Activated CD8-positive, alpha-beta T cell treated with anti-CD3 and anti-CD28 coated beads for 36 hours (primary cell): ENCODE results near the gene VPS26B. TPM values are rescaled to one million over a fixed set of nuclear protein-coding genes. Genes with fewer than 3 reads are reported as not detected.

Source experiments
- ATAC-seq: fragments of 200-7000 bp; cut with Tn5 transposase; one replicate; pipeline ENCODE4 v1.10.0; 2021; ENCODE audit warnings: mild to moderate bottlenecking, moderate library complexity
- CTCF ChIA-PET: fragments of 350-600 bp; sonication (Branson Sonifier 250); formaldehyde crosslinking; loops from one replicate; lab custom pipeline; 2021; ENCODE audit warnings: antibody characterized with exemption; lab: Charles Lee
- POLR2A ChIA-PET: fragments of 350-600 bp; sonication (Branson Sonifier 250); formaldehyde crosslinking; loops from one replicate; lab custom pipeline; 2021; ENCODE audit warnings: antibody characterized with exemption; lab: Charles Lee
- DNase-seq: peaks from one replicate; pipeline ENCODE4 v3.0.0-alpha.2; 2020
- H3K27ac Mint-ChIP-seq: one replicate; pipeline ENCODE4 v1.8.0; 2021; ENCODE audit warnings: mild to moderate bottlenecking, mixed read lengths
- H3K27me3 Mint-ChIP-seq: one replicate; pipeline ENCODE4 v1.8.0; 2021; ENCODE audit warnings: mixed read lengths
- H3K36me3 Mint-ChIP-seq: one replicate; pipeline ENCODE4 v1.8.0; 2021; ENCODE audit warnings: low read depth, mixed read lengths
- H3K4me1 Mint-ChIP-seq: one replicate; pipeline ENCODE4 v1.8.0; 2021; ENCODE audit warnings: low read depth, mixed read lengths
- H3K4me3 Mint-ChIP-seq: one replicate; pipeline ENCODE4 v1.8.0; 2021; ENCODE audit warnings: mild to moderate bottlenecking, moderate library complexity, mixed read lengths
- H3K9me3 Mint-ChIP-seq: one replicate; pipeline ENCODE4 v1.8.0; 2021; ENCODE audit warnings: mixed read lengths
- intact Hi-C: fragments of 100-400 bp; cut with micrococcal nuclease; formaldehyde crosslinking; loops from one replicate; pipeline ENCODE4 v1.10.0; 2022
- total RNA-seq, 2 experiments: library from RNA; stranded (reverse); gene quantifications; one replicate each; pipeline ENCODE4 v1.2.3, GENCODE V29; 2021
- TF ChIP-seq, protein P1 (sequence below): fragments of 200-600 bp; IDR thresholded peaks from one replicate; pipeline ENCODE4 v1.8.0; 2022; ENCODE audit warnings: antibody characterized with exemption, mild to moderate bottlenecking

The VPS26B gene
- total RNA-seq, 2 experiments from 2014 or later = 35.6 TPM

- CTCF ChIA-PET = interaction anchor here (0.7 to 3.6 kb wide), 9 partner anchors 9 to 297 kb away, joined by 3 to 18 read pairs (median 5); partner anchors contain the start of genes ACAD8, GLB1L3 and THYN1
- H3K27ac Mint-ChIP-seq = peak overlapping the region; percentile 89
- intact Hi-C loops = loop anchor here (10.0 kb wide), 1 partner anchor 280 kb away; no protein-coding TSS in a partner anchor
- peaks cover 26% of the 10 kb centered on the region for H3K36me3 Mint-ChIP-seq
- no peaks in the 10 kb centered on the region for H3K27me3 Mint-ChIP-seq
- DNase-seq = peak; percentile 86
- ATAC-seq = peak; percentile 43
- H3K4me3 Mint-ChIP-seq = peak overlapping the region; percentile 95
- H3K4me1 Mint-ChIP-seq = peaks cover 65% of the 10 kb centered on the region
- POLR2A ChIA-PET = interaction anchor here (0.6 to 5.3 kb wide), 19 partner anchors 10 to 269 kb away, joined by 3 to 28 read pairs (median 4); partner anchors contain the start of genes ACAD8, GLB1L3 and THYN1
- H3K9me3 Mint-ChIP-seq = no peaks in the 10 kb centered on the region
- TF ChIP-seq, protein P1, sequence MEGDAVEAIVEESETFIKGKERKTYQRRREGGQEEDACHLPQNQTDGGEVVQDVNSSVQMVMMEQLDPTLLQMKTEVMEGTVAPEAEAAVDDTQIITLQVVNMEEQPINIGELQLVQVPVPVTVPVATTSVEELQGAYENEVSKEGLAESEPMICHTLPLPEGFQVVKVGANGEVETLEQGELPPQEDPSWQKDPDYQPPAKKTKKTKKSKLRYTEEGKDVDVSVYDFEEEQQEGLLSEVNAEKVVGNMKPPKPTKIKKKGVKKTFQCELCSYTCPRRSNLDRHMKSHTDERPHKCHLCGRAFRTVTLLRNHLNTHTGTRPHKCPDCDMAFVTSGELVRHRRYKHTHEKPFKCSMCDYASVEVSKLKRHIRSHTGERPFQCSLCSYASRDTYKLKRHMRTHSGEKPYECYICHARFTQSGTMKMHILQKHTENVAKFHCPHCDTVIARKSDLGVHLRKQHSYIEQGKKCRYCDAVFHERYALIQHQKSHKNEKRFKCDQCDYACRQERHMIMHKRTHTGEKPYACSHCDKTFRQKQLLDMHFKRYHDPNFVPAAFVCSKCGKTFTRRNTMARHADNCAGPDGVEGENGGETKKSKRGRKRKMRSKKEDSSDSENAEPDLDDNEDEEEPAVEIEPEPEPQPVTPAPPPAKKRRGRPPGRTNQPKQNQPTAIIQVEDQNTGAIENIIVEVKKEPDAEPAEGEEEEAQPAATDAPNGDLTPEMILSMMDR = no peak
Observed at GRCh38 chr11:134224710-134225664, 516 bp downstream of the VPS26B start.

DNA sequence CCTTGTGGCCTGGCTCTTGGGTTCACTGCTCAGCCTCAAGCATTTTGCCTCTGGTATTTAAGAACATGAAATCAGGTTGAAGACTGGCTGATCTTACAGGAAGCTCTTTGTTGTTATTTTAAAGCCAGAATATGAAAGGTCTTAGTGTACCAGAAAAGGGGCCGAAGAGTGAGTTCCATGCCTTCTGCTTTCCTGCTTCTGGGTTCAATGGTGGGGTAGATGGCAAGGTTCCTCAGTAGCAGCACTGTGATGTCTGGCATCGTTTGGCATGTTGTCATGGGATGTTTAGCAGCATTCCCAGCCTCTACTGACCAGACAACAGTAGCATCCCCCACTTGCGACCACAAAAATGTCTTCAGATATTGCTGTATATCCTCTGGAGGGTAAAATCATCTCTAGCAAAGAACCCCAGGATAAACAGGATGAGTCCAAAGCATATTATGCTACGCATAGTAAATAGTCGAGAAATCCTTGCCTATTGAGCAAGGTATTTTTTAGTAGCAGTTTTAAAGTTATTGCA, 2.4 kb downstream of the VPS26B start:
- peaks cover 65% of the 10 kb centered on the region for H3K4me1 Mint-ChIP-seq
- no peak overlapping the region for H3K27ac Mint-ChIP-seq
- ChIA-PET POLR2A (interaction anchor here (2.5 to 5.3 kb wide), 2 partner anchors 12 to 50 kb away, joined by 13 to 28 read pairs; partner anchors contain the start of gene GLB1L3), CTCF (interaction anchor here (1.2 to 3.6 kb wide), 3 partner anchors 7 to 19 kb away, joined by 4 to 18 read pairs (median 11); no protein-coding TSS in a partner anchor)
- no peaks in the 10 kb centered on the region for H3K9me3 Mint-ChIP-seq
- ATAC-seq (no peak), DNase-seq (no peak)
- intact Hi-C loops = loop anchor here (10.0 kb wide), 1 partner anchor 282 kb away; no protein-coding TSS in a partner anchor
- TF ChIP-seq, protein P1 = no peak
- no peaks in the 10 kb centered on the region for H3K27me3 Mint-ChIP-seq
- peaks cover 17% of the 10 kb centered on the region for H3K36me3 Mint-ChIP-seq
- H3K4me3 Mint-ChIP-seq = peak overlapping the region; percentile 95

- H3K27me3 Mint-ChIP-seq = no peaks in the 10 kb centered on the region
- peaks cover 65% of the 10 kb centered on the region for H3K4me1 Mint-ChIP-seq
- TF ChIP-seq, protein P1 = no peak
- no peak overlapping the region for H3K4me3 Mint-ChIP-seq
- intact Hi-C loops = loop anchor here (10.0 kb wide), 1 partner anchor 284 kb away; no protein-coding TSS in a partner anchor
- H3K9me3 Mint-ChIP-seq = no peaks in the 10 kb centered on the region
- ATAC-seq (peak; percentile 13), DNase-seq (peak; percentile 77)
- ChIA-PET POLR2A (interaction anchor here (0.7 to 1.5 kb wide), 4 partner anchors 20 to 50 kb away, joined by 3 to 4 read pairs (median 3); partner anchors contain the start of gene GLB1L3), CTCF (interaction anchor here (0.8 to 1.8 kb wide), 4 partner anchors 16 to 33 kb away, joined by 3 to 8 read pairs (median 4); no protein-coding TSS in a partner anchor)
- H3K36me3 Mint-ChIP-seq = peaks cover 3% of the 10 kb centered on the region
- no peak overlapping the region for H3K27ac Mint-ChIP-seq
Observed at GRCh38 chr11:134228625-134229024, 4.2 kb downstream of the VPS26B start.

DNA sequence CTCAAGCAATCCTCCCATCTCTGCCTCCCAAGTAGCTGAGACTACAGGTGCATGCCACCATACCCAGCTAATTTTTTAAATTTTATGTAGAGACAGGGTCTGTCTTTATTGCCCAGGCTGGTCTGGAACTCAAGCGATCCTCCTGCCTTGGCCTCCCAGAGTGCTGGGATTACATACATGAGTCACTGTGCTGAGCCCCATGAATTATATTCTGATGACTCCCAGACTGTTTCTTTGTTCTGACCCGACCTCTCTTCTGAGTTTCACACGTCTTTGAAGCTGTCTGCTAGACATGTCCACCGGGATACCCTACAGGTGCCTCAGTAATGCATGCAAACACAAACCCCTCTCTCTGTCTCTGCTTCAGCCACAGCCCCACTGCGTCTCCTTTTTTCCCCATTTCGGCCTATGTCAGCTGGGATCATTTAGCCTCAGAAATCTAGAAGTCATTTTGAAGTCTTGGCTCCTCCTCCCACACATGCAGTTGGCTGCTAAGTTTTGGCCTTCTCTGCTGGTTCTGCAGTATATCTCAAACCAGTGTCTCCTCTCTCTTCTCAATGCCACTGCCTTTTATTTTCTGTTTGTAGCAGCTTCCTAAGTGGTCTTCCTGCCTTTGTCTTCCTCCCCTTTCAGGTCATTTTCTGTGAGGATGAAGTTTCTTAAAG, 4.8 kb downstream of the VPS26B start:
- Mint-ChIP-seq H3K27me3 (no peaks in the 10 kb centered on the region), H3K4me1 (peaks cover 65% of the 10 kb centered on the region), H3K4me3 (no peak overlapping the region), H3K9me3 (no peaks in the 10 kb centered on the region), H3K27ac (no peak overlapping the region), H3K36me3 (peaks cover 3% of the 10 kb centered on the region)
- intact Hi-C loops = loop anchor here (10.0 kb wide), 1 partner anchor 284 kb away; no protein-coding TSS in a partner anchor
- ATAC-seq (no peak), DNase-seq (no peak)
- TF ChIP-seq, protein P1 = no peak
- ChIA-PET CTCF (interaction anchor here (0.8 to 1.8 kb wide), 5 partner anchors 15 to 33 kb away, joined by 3 to 8 read pairs (median 3); no protein-coding TSS in a partner anchor), POLR2A (interaction anchor here (0.7 to 1.5 kb wide), 4 partner anchors 19 to 49 kb away, joined by 3 to 4 read pairs (median 3); partner anchors contain the start of gene GLB1L3)
